Colonic mucosa (tissue), 4 donors: ENCODE measurements around the gene SLC32A1. TPM values are rescaled to one million over a fixed set of nuclear protein-coding genes. Genes with fewer than 3 reads are reported as not detected.

Source experiments
- DNase-seq: peaks from one replicate; pipeline ENCODE4 v3.0.0-alpha.2; 2020
- H3K27ac ChIP-seq: fragments of 200-600 bp; one replicate; pipeline ENCODE4 v1.8.0; 2021
- H3K27me3 ChIP-seq: fragments of 200-600 bp; one replicate; pipeline ENCODE4 v1.8.0; 2021
- H3K36me3 ChIP-seq: fragments of 200-600 bp; one replicate; pipeline ENCODE4 v1.8.0; 2021
- H3K4me1 ChIP-seq: fragments of 200-600 bp; one replicate; pipeline ENCODE4 v1.8.0; 2021; ENCODE audit warnings: mild to moderate bottlenecking
- H3K4me3 ChIP-seq: fragments of 200-600 bp; one replicate; pipeline ENCODE4 v1.8.0; 2021
- H3K9ac ChIP-seq, 2 donors: one replicate each; pipeline ENCODE4 v1.7.0; 2013; ENCODE audit warnings: control low read depth in 2 of 2, low read depth in 2 of 2, low read length in 2 of 2
- H3K9me3 ChIP-seq: fragments of 200-600 bp; one replicate; pipeline ENCODE4 v1.8.0; 2021
- CTCF ChIP-seq: fragments of 200-600 bp; IDR thresholded peaks from one replicate; pipeline ENCODE4 v1.8.0; 2022; ENCODE audit warnings: antibody characterized with exemption, mild to moderate bottlenecking
- intact Hi-C: fragments of 100-400 bp; cut with DNase I; formaldehyde crosslinking; loops from one replicate; pipeline ENCODE4 v1.14.1; 2022
- total RNA-seq, 2 donors: library from RNA; stranded (reverse); fragmentation: NEBNext Ultra II Directional in 1 of 2; extraction: Animal tissue kit (Norgen Biotek cat#: 25700) in 1 of 2; gene quantifications; one replicate each; pipeline ENCODE4 v1.2.1, GENCODE V29; 2021
- donor health status: healthy.
- donor health status: DM: no; HTN: no; CAD: no.
- donor health status: DM: no; HTN: no; CAD: no.

The SLC32A1 gene
- total RNA-seq, 2 donors from 2014 or later, result not detected

GRCh38 chr20:38774167-38774566, 49.9 kb downstream of the SLC32A1 start:
- Histone ChIP-seq H3K4me1 (no peaks in the 10 kb centered on the region), H3K9me3 (no peaks in the 10 kb centered on the region), H3K4me3 (no peak overlapping the region), H3K9ac (no peak overlapping the region), H3K27me3 (no peaks in the 10 kb centered on the region), H3K27ac (no peak overlapping the region), H3K36me3 (no peaks in the 10 kb centered on the region)
- TF ChIP-seq CTCF, result no peak
- no peak for DNase-seq
- intact Hi-C loops, result no loop called here

- no peaks in the 10 kb centered on the region for H3K9me3 ChIP-seq
- H3K36me3 ChIP-seq, result no peaks in the 10 kb centered on the region
- no peak for DNase-seq
- intact Hi-C loops, result no loop called here
- no peaks in the 10 kb centered on the region for H3K27me3 ChIP-seq
- no peak overlapping the region for H3K9ac ChIP-seq
- H3K27ac ChIP-seq, result no peak overlapping the region
- TF ChIP-seq CTCF, result no peak
- no peaks in the 10 kb centered on the region for H3K4me1 ChIP-seq
- H3K4me3 ChIP-seq, result no peak overlapping the region
Measured at GRCh38 chr20:38776363-38776762, 52.1 kb downstream of the SLC32A1 start.

Other genes starting within 250 kb of the SLC32A1 start
- gene ADIG, start 143.3 kb upstream of the SLC32A1 start, total RNA-seq, result not detected
- gene ARHGAP40, start 122.7 kb upstream of the SLC32A1 start, total RNA-seq, result not detected
- gene ACTR5, start 24.0 kb downstream of the SLC32A1 start, total RNA-seq, result 1 to 10 TPM; 4.6 to 8.3 TPM
- gene PPP1R16B, start 81.2 kb downstream of the SLC32A1 start, total RNA-seq, result 1 to 10 TPM; 2.0 to 2.1 TPM
- 10 to 100 TPM; 25.5 to 32.6 TPM for gene FAM83D, start 201.9 kb downstream of the SLC32A1 start, total RNA-seq
- 10 to 100 TPM; 16.3 to 16.9 TPM for gene DHX35, start 237.9 kb downstream of the SLC32A1 start, total RNA-seq